Stomach (tissue), 4 donors: ENCODE data around the gene RO60.

ENCODE experiments used
- CTCF ChIP-seq, 7 experiments: fragments of 450-650 bp in 4 of 7; fragments of 200-600 bp in 3 of 7; sonication (generic) in 3 of 7; IDR thresholded peaks; one replicate each; pipeline ENCODE4 v1.5.1; 2016 to 2019; ENCODE audit warnings: antibody characterized with exemption in 7 of 7, control low read depth in 2 of 7, mild to moderate bottlenecking in 1 of 7
- EP300 ChIP-seq: sonication (generic); formaldehyde crosslinking; IDR thresholded peaks from one replicate; pipeline ENCODE4 v1.6.1; 2017; ENCODE audit warnings: antibody characterized with exemption

- TF ChIP-seq CTCF (IDR thresholded peaks at IDR 0.05) (no peak), EP300 (no peak)
These were observed 34.7 kb downstream of the RO60 start for GRCh38 chr1:193094112-193094511.
